SW480 (cell line): Measurements from ENCODE around the gene EPGN.

Source experiments
- DNase-seq: peaks from one replicate; pipeline ENCODE4 v3.0.0-alpha.2; 2016; ENCODE audit warnings: low spot score

EPGN gene

DNA sequence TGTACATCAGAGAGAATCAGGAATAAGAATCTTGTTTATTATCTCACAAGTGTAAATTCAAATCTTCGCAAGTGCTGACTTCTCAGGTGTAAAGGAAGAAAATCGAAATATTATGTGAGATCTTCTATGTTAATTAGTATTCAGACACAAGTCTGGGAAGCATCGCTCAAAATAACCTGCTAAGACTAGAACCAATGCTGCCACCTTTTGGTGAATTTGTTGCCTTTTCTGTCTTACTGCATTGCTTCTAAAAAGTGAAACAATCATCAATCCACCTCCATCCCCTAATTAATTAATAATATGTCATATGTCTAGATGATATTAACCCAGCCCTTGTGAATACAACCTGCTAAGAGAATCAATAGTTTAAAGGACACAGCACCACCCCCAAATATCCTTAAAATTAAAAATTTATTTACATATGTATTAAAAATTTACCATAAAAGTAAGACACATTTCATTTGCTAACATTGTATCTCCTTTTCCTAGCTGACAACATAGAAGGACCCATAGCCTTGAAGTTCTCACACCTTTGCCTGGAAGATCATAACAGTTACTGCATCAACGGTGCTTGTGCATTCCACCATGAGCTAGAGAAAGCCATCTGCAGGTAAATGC lies 3.5 kb downstream of the EPGN start:
- peak; percentile 41 for DNase-seq

DNA sequence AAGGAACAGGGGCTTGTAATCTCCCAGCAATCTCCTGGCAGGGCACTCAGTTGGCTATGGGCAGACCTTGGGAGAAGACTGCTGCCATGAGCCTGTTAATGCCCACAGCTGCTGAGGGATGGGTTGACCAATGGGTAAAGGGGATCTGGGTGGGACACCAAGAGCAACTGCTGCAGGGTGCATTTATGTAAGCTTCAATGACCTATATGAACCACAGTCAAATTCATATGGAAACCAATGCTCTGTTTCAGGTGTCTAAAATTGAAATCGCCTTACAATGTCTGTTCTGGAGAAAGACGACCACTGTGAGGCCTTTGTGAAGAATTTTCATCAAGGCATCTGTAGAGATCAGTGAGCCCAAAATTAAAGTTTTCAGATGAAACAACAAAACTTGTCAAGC lies 6.1 kb downstream of the EPGN start:
- DNase-seq: no peak

- DNase-seq: no peak
These were observed 6.7 kb downstream of the EPGN start for GRCh38 chr4:74314944-74315343.

DNA sequence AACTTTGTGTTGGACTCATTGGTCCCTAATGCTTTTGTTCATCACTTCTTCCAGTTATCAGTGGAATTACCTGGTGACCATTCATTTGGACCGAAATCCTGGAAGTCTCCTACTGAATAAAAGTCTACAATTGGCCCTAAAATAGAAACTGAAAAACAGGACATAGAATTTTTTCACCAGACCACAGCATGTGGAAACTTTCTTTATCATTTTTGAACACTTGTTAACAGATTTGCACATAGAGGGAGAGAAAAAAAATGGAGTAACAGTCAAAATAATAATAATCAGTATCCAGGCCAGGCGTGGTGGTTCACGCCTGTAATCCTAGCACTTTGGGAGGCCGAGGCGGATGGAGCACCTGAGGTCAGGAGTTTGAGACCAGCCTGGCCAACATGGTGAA lies 7.1 kb downstream of the EPGN start:
- no peak for DNase-seq

- no peak for DNase-seq
These were observed 8.1 kb downstream of the EPGN start for GRCh38 chr4:74316397-74316796.

DNA sequence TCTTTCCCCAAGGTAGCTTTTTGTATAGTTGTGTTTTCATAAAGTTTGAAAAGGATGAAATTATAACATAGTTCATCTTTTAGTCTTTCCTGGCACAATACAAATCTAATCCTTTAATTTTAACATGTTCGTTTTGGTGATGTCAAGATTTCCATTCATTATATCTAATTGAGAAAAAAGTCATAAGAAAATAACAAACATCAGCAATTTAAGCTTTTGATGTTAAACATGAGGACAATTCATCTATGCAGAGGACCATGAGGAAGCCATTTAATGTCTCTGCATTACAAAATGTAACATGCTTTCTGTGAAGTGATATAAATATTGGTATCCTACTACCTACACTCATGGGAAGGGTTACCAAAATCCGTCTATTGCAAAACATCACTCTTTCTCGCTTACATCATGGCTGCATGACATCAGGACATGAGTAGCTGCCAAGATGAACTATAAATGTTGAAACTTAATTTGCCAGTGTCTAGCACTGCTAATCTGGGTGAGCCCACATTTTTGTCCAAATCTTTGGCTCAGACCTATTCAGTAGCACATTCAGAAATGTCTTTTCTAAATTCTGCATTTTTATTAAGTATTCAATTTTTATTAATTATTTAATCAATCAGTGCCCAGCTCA lies 9.5 kb downstream of the EPGN start:
- no peak for DNase-seq

DNA sequence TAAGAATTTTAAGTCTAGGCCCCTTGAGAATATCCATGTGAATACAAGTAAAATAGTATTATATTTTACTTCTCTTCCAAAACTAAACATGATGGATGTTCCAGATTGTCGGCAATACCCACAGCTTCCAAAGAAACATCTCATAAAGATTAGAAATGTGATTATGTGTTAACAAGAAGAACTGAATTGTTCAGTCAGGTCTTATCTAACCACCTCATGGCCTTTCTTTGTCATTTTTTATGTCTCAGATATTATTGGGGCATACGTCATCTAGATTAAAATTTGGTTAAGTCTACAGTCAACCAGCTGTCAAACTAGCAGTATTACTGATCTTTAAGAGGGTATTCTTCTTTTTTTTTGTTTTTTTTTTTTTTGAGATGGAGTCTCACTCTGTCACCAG lies 10.0 kb downstream of the EPGN start:
- no peak for DNase-seq

GRCh38 chr4:74319470-74319869 lies 11.2 kb downstream of the EPGN start:
- no peak for DNase-seq

DNA sequence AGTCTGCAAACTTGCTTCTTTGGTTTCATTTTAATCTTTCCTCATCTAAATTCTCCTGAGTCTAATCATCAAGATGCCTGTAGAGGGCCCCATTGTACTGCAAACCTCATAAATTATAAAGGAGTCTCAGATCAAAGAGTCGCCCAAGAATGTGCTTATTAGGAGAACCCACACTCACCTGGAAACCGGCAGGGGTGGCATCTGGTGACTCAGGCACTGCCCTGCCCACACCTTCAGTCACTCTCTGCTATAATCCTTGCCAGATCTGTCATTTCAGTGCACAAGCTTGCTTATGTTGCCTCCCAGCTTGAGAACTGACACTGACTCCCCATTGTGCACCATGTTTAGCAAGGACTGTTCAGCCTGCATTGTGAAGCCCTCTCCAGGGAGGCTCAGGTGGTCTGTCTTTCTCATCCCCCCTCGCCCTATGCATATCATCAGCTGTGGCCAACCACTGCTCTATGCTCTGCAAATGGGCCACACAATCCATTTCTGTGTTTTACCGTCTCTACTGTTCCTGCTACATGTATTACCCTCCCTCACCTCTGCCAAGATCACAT lies 12.4 kb downstream of the EPGN start:
- peak; percentile 97 for DNase-seq

DNA sequence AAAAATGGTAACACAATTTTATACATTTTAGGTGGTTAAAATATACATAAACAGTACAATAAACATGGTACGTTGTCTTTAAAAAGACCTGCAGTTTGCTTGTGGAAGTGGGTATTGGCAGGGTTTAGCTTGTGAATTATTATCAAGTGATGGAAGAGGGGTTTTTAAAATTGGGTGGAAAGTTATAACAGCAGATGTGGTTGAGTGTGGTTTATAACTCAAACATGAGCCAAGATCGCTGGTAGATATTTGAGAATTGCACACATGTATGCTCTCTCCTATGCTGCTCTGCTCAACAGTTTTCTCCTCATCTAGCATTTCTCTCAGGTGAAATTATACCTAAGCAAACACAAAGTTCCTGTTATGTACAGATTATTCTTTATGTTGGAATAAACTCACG lies 14.0 kb downstream of the EPGN start:
- DNase-seq: no peak

DNA sequence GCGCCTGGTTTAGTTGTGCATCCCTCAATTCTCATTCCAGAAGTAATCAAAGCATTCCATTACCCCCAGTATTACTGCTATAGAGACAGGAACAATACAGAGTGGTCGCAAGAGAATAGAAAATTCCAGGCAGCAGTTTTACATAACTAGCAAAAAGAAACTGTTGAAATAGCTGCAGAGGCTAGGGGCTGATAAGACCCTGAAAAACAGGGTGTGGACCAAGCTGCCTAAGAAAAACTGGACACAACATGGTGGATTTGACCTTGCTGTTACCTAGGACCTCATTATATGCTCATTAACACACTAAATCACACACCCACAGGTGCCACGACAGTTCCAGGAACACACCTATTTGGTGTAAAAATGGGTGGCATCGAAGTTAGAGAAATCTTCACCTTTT lies 15.4 kb downstream of the EPGN start:
- DNase-seq: no peak

DNA sequence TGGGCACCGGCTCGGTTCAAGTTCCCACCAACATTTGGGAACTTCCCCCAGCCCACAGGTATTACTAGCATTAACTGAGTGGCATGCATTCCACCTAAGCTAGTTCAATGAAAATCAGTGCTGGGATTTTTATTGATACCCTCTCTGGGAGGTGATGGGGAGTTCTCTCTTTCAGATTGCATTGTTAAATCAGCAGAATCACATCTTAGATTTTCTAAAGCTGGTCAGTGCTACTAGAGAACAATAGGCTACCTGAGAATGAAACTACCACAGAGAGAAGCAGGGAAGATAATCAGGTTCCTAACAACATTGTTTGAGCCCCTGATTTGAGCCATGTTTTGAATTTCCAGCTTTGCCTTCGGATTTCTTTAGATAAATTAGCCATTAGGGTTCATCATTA lies 16.0 kb downstream of the EPGN start:
- DNase-seq: no peak

GRCh38 chr4:74325886-74326285 lies 17.6 kb downstream of the EPGN start:
- DNase-seq: peak; percentile 20

- DNase-seq: no peak
These were observed 19.5 kb downstream of the EPGN start for GRCh38 chr4:74327762-74328161.

DNA sequence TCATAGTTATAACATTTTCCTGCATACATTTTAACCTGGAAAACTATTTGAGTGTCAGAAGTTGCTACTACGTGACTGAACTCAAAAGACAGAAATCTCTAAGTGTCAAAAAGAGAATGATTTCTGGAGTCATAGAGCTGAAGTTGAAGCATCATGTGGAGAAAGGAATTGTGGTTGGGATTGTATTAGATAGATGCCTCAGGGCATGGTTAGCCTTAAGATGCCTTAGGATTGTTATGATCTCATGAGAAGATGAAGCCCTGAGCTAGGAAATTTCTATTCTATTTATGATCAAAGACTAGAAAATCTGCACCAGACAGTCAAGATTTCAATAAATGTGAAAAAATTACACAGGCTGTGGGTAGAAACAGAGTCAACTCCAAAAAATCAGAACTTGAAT lies 20.2 kb downstream of the EPGN start:
- no peak for DNase-seq

GRCh38 chr4:74329307-74329706 lies 21.0 kb downstream of the EPGN start:
- DNase-seq: no peak

DNA sequence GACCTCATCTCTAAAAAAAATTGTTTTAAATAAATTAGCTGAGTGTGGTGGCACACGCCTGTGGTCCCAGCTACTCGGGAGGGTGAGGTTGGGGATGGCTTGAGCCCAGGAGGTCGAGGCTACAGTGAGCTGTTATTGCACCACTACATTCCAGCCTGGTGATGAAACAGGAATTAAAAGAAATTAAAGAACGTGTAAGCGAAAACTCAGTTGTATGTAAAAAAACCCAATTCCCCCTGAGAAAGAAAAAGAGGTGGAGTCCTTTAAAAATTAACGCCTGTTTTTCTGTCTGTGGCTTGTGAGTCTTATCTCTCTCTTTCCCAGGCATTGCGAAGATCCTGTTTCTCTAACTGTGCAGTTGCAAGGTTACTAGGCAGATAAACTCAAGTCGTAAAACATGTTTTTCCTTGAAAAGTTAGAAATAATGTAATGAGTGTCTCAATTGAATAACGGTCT lies 22.1 kb downstream of the EPGN start:
- DNase-seq: no peak

- no peak for DNase-seq
These were observed 23.0 kb downstream of the EPGN start for GRCh38 chr4:74331252-74331651.

- DNase-seq: no peak
These were observed 23.7 kb downstream of the EPGN start for GRCh38 chr4:74331944-74332343.

DNA sequence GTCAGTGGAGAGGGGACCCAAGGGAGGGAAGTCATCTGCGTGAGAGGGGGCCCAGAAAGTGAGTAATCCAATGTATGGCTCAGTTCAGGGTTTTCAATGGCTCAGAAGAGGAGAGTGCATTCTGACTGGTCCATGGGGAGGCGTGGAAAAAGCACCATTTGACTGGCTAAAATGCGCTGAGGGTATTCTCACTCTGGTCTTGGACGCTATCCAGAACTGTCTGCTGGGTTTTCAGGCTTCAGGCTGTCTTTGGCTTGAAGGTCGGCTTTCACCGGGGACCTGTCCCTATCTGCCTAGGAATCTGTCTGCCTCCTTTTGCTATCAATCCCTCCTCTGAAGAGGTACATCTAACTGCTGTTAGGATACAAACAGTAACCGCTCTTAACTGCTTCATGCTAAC lies 26.4 kb downstream of the EPGN start:
- no peak for DNase-seq

GRCh38 chr4:74335341-74336021 lies 27.2 kb downstream of the EPGN start:
- DNase-seq: no peak

- no peak for DNase-seq
These were observed 30.6 kb downstream of the EPGN start for GRCh38 chr4:74338792-74339333.

DNA sequence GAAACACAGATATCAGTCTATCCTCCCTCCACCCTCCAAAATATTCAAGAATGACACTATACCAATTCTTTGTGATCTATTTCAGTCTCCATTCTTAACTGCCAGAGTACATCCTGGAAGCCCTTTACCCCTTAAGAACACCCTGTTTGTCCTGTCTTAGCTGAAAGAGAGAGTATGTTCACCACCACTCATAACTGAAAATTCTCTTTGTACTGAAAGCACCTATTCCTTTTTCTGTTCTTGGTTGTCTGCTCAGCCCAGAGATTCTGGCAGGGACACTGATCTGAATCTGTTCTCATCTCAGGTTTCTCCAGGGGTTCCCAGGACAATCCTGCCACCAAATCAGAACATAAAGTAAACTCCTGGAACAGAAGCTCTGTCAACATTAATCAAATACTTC lies 31.2 kb downstream of the EPGN start:
- DNase-seq: no peak
